HL-60 (cell line): ENCODE results near the gene MINDY3.
A peak's percentile ranks its signal among the peaks of the same experiment; 100 is the strongest.

Experiments
- DNase-seq, 2 experiments: peaks; one replicate each; pipeline ENCODE4 v3.0.0-alpha.2; 2010 to 2020; ENCODE audit warnings: low read depth in 1 of 2, low spot score in 1 of 2
- H3K27ac ChIP-seq: fragments of 250-450 bp; sonication (Bioruptor Pico); replicated peaks from 2 replicates; pipeline ENCODE4 v1.5.1; 2020; ENCODE audit warnings: mild to moderate bottlenecking, moderate library complexity
- H3K27me3 ChIP-seq: fragments of 250-450 bp; sonication (Bioruptor Pico); 2 replicates; pipeline ENCODE4 v1.5.1; 2021; ENCODE audit warnings: mild to moderate bottlenecking, moderate library complexity; ENCODE audit not compliant: insufficient read depth, poor library complexity, severe bottlenecking
- H3K4me3 ChIP-seq: replicated peaks from 2 replicates; pipeline ENCODE4 v1.5.1; 2011; ENCODE audit warnings: mild to moderate bottlenecking, control low read depth, low read length; ENCODE audit not compliant: insufficient read depth
- GABPA ChIP-seq: IDR thresholded peaks from 2 replicates; pipeline ENCODE4 v1.6.1; 2012; ENCODE audit warnings: low read depth
- POLR2AphosphoS5 ChIP-seq: IDR thresholded peaks from 2 replicates; pipeline ENCODE4 v1.6.1; 2012; ENCODE audit warnings: low read depth
- SPI1 ChIP-seq: IDR thresholded peaks from 2 replicates; pipeline ENCODE4 v1.6.1; 2012; ENCODE audit warnings: low read depth, mild to moderate bottlenecking, borderline replicate concordance
- TF ChIP-seq, protein P1 (sequence below): IDR thresholded peaks from one replicate; pipeline ENCODE4 v1.5.1; 2011; ENCODE audit warnings: low read length, control low read depth, inconsistent platforms; ENCODE audit not compliant: insufficient read depth
- TF ChIP-seq, protein P2 (sequence below): IDR thresholded peaks from 2 replicates; pipeline ENCODE4 v1.6.1; 2012; ENCODE audit warnings: low read depth; ENCODE audit not compliant: insufficient replicate concordance

Gene MINDY3

DNA sequence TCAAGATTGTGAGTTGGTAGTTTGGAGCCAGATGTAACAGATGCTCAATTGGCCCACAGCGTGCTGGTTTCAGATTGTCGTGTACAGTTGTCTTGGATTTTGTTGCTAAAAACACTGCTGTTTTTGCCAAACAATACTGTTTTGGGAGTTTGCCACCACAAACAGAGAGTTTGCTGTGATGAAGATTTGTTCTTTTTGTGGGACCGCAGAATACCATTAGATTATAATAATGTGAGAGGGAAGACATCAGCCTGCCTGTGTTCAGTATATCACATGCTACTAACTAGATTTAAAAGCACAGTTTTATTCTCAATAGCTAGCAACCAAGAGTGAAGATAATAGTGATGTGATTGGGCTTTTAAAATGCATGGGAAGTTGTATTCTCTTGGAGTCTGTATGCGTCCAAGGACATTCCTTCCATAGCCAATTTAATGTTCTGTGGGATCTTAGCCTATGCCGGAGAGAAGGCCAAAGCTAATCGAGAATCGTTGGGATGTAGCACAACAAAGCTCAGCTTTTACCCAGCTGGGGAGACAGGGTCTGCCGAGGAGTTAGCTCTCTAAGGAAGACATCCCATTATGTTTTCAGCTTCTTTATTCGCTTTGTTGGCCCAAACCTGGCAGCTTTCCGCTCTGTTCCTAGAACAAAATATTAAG lies 121.9 kb downstream of the MINDY3 start:
- Histone ChIP-seq H3K27ac (no peak overlapping the region), H3K27me3 (no peaks in the 10 kb centered on the region), H3K4me3 (no peak overlapping the region)
- TF ChIP-seq, protein P1, sequence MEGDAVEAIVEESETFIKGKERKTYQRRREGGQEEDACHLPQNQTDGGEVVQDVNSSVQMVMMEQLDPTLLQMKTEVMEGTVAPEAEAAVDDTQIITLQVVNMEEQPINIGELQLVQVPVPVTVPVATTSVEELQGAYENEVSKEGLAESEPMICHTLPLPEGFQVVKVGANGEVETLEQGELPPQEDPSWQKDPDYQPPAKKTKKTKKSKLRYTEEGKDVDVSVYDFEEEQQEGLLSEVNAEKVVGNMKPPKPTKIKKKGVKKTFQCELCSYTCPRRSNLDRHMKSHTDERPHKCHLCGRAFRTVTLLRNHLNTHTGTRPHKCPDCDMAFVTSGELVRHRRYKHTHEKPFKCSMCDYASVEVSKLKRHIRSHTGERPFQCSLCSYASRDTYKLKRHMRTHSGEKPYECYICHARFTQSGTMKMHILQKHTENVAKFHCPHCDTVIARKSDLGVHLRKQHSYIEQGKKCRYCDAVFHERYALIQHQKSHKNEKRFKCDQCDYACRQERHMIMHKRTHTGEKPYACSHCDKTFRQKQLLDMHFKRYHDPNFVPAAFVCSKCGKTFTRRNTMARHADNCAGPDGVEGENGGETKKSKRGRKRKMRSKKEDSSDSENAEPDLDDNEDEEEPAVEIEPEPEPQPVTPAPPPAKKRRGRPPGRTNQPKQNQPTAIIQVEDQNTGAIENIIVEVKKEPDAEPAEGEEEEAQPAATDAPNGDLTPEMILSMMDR = no peak
- TF ChIP-seq SPI1 = no peak
- no peak for TF ChIP-seq POLR2AphosphoS5
- TF ChIP-seq GABPA = no peak
- TF ChIP-seq, protein P2, sequence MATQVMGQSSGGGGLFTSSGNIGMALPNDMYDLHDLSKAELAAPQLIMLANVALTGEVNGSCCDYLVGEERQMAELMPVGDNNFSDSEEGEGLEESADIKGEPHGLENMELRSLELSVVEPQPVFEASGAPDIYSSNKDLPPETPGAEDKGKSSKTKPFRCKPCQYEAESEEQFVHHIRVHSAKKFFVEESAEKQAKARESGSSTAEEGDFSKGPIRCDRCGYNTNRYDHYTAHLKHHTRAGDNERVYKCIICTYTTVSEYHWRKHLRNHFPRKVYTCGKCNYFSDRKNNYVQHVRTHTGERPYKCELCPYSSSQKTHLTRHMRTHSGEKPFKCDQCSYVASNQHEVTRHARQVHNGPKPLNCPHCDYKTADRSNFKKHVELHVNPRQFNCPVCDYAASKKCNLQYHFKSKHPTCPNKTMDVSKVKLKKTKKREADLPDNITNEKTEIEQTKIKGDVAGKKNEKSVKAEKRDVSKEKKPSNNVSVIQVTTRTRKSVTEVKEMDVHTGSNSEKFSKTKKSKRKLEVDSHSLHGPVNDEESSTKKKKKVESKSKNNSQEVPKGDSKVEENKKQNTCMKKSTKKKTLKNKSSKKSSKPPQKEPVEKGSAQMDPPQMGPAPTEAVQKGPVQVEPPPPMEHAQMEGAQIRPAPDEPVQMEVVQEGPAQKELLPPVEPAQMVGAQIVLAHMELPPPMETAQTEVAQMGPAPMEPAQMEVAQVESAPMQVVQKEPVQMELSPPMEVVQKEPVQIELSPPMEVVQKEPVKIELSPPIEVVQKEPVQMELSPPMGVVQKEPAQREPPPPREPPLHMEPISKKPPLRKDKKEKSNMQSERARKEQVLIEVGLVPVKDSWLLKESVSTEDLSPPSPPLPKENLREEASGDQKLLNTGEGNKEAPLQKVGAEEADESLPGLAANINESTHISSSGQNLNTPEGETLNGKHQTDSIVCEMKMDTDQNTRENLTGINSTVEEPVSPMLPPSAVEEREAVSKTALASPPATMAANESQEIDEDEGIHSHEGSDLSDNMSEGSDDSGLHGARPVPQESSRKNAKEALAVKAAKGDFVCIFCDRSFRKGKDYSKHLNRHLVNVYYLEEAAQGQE = no peak
- no peak for DNase-seq

DNA sequence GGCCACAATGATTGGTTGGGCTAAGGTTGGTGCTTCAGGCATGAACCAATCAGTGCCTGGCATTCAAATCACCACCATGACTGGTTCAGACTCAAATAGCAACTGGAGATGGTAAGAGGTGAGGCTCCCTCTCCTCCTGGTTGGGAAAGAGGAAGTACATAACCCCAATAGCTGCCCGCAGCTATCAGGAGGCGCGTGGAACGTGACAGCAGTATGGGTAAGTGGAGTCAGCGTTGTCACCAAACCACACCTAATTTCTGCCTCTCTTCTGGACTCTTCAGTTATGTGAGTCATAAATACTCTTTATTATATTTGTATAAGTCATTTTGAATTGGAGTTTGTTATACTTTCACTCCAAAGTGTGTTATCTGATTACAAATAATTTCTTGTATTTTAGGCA lies 122.7 kb downstream of the MINDY3 start:
- no peak overlapping the region for H3K4me3 ChIP-seq
- DNase-seq = peak in 1 of 2 experiments; percentile 2
- H3K27ac ChIP-seq = no peak overlapping the region
- TF ChIP-seq, protein P2 = no peak
- TF ChIP-seq GABPA (no peak), POLR2AphosphoS5 (no peak), SPI1 (no peak)
- TF ChIP-seq, protein P1 = no peak
- H3K27me3 ChIP-seq = no peaks in the 10 kb centered on the region

DNA sequence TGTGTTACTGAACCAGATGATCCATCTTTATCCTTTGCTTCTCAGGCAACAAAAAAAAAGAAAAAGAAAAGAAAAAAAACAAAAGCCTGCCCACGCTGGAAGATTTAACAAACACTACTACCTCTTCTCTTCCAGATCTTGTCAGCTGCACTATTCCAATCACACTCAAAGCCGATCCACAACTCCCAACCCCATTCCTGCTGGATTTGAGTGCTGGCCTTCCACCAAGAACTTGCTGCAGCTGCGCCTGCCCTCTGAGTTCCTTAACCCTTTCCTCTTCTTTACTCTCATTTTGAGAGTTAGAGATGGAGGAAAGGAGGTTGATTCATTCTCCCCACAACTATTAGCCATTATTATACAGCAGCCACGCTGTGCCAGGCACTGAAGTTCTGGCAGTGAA lies 124.5 kb downstream of the MINDY3 start:
- TF ChIP-seq, protein P2 = no peak
- TF ChIP-seq, protein P1 = no peak
- TF ChIP-seq GABPA = no peak
- TF ChIP-seq POLR2AphosphoS5 = no peak
- no peak for TF ChIP-seq SPI1
- DNase-seq = no peak
- Histone ChIP-seq H3K27ac (no peak overlapping the region), H3K27me3 (no peaks in the 10 kb centered on the region), H3K4me3 (no peak overlapping the region)
